Activated T-cell treated with anti-CD3 and anti-CD28 coated beads for 1 hour (primary cell): ENCODE results near the gene TMEM61.
"Not testable (repeated sequence)": the region's sequence is repeated elsewhere in the genome, so short reads cannot be mapped to it uniquely, and the experiment has no call there.

ENCODE experiments used
- DNase-seq: peaks from one replicate; pipeline ENCODE4 v3.0.0-alpha.2; 2020; ENCODE audit warnings: low read depth

Gene TMEM61

DNA sequence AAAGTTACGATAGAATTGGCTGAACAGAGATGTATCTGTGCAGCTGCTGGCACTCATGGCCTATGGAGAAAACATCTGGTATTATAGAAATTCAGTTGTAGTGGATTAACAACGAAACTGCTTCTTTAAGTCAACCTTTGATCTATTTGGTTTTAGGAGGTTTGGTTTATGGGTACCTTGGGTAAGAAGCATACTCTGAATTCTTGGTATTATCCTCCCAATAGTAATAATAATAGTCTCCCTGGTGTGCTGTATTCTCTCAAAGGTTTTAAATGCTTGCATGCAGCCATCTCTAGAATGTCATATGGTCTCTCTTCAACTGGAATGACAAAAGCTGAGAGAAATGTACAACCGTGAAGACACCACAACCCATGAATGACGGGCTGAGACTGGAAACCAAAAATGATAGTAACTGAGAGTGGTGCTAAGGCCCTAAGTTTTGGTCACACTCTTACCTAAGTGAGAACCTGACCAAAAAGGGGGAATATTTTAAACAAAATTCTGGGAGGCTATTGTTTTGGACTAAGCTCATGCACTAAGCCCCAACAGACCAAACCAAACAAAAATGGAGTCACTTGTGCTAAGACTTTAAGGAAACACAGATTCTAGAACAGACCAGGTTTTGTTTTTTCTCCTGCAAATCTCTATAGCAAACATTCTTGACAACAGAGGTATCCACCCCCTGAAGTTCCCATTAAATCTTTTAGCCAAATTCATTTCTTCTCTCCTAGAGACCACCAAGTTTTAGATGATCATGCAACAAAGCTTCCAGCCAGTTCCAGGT is 17.6 kb upstream of the TMEM61 start:
- DNase-seq = no peak

DNA sequence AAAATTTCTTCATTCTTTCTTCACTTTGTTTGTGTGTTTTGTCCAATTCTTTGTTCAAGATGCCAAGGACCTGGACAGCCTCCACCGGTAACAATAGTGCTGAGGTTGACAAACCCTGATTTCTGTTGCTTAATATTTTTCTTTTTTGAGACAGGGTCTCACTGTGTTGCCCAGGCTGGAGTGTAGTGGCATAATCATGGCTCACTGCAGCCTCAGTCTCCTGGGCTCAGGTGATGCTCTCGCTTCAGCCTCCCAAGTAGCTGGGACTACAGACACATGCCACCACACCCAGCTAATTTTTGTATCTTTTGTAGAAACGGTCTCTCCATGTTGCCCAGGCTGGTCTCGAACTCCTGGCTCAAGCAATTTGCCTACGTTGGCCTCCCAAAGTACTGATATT is 16.6 kb upstream of the TMEM61 start:
- not testable (repeated sequence) for DNase-seq

DNA sequence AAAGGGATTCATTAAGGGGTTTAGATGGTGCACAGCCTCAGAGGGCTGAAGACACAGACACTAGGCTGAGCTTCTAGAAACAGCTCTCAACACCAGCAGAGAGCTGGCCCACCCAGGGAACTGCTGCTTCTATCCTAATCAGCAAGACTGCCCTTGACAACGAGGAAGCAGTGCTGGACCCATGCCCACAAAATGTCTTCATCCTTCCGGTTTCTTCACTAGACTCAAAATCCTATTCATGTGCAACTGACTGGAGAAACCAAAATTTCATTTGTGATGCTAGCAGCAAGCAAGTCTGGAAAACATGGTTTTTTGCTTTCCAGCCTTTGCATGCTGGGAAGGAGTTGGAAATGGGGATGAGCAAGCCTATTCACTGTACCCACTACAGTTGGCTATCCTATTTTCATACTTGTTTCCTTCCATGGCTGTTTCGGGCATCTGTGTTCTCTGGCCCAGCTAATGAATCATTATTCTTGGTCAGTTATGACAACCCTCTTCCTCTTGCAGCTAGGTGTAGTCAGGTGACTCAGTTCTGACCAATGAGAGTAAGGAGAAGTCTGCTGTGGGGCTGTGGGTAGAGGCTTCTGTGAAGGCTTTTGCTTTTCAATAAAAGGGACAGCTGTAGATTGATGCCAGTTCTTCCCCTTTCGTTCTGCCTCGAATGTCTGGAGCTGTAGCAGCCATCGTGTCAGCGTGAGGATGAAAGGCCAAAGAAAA is 14.6 kb upstream of the TMEM61 start:
- DNase-seq = no peak

DNA sequence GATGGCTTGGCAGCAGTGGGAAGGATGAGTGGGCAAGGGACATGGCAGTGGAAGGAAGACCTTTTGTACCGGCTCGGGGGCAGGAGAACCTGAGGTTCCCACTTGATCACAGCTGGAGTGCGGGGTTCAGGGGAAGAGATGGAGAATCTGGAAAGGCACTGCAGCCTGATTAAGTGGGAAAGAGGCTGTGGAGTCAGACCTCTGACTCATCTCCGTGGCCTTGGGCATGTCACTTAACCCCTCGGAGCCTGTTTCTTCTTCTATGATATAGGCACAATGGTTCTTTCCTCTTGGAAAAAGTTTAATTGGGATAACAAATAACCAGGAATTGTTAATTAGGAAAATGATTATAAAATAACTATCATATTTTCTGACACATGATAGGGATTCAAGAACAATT is 13.1 kb upstream of the TMEM61 start:
- no peak for DNase-seq

- DNase-seq = no peak
Observed at GRCh38 chr1:54968551-54968950, 11.9 kb upstream of the TMEM61 start.

DNA sequence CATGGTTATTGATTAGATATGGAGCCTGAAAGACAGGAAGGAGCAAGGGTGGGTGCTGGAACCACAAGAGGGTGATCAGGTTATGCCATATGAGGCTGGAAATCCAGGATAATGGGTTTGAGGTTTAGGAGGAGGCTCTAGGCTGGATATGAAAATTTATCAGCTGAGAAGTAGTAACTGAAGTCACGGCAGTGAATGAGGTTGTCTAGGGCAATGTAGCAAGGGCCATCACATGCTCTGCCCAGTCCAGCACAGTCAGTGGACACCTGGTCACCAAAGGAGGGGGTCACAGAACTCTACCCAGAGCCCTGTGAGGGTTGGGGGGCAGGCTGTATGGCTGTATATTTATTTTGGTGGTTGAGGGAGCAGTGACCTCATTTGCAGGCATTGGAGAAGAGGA is 10.5 kb upstream of the TMEM61 start:
- DNase-seq = no peak

- DNase-seq = no peak
Observed at GRCh38 chr1:54970901-54971300, 9.5 kb upstream of the TMEM61 start.

DNA sequence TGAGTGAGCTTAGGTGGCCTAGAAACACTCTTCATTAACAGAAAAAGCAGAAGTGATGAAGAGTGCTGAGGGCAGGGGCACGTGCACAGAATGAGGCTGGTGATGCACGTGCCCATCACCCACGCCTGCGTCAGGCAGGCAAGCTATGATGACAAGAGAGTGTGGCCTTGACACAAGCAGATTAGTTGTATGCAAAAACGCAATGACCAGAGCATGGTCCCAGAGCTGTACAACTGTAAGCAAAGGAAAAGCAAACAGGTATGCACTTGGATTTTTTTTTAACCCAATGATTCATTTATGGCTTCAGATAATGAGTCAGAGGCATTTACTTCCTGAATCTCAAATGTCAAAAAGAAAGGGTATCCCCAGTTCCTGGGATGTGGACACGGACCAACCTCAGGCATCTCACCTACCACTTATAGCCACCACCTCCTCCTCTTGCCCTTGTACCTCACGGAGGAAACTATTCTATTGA is 9.1 kb upstream of the TMEM61 start:
- no peak for DNase-seq

DNA sequence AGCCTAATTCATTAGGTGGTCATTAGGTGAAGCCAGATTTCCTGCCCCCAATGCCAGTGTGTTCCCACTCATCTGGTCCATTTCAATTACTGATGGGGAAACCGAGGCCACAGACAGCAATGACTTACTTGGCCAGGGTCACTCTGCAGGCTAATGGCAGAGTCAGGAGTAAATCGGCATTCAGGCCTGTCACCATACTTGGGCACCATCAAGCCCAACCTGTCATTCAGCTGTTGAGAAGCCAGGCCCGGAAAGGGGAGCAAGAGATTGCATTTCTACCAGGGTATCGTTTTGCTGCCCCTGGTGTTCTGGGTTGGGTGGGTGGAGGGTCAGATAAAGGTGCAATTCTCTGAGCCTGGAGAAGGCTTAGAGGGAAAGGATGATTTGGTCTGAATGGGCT is 8.0 kb upstream of the TMEM61 start:
- DNase-seq = no peak

- no peak for DNase-seq
Observed at GRCh38 chr1:54973205-54973921, 7.1 kb upstream of the TMEM61 start.

GRCh38 chr1:54975356-54976108 is 4.9 kb upstream of the TMEM61 start:
- no peak for DNase-seq

GRCh38 chr1:54976747-54977146 is 3.7 kb upstream of the TMEM61 start:
- no peak for DNase-seq

- no peak for DNase-seq
Observed at GRCh38 chr1:54977533-54978297, 2.7 kb upstream of the TMEM61 start.

DNA sequence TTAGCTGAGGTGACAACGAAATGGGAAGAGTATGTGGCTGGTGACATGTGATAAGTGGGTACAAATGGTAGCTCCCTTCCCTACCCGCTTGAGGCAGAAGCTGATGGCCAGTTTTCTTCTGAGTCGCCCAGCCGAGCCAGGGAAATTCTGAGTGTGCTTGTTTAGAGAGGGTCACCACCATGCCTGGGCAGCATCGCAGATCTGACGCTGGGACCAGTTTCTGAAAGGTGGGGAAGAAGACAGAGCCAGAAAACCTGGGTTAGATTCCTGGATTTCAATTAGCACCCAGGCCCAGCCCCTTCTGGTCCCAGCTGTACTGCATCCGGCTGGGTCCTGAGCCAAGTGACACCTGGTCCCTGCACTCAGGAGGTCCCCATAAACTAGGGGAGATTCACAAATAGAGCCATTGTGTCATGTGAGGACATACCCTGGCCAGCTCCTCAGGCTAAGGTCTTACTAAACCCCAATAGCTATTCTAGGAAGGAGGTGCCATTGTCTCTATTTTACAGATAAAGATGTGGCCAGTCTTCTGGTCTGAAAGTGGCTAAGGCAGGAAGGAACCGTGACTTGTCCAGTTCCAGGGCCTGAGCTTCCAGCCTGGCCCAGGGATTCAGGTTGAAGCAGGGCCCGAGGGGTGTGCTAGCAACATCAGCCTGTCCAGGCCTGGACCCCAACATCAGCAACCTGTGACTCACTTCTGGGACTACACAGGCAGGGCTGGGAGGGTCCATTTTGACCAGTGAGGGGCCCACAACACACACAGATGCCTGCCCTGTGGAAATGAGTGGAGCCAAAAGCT is 1.7 kb upstream of the TMEM61 start:
- DNase-seq = no peak

DNA sequence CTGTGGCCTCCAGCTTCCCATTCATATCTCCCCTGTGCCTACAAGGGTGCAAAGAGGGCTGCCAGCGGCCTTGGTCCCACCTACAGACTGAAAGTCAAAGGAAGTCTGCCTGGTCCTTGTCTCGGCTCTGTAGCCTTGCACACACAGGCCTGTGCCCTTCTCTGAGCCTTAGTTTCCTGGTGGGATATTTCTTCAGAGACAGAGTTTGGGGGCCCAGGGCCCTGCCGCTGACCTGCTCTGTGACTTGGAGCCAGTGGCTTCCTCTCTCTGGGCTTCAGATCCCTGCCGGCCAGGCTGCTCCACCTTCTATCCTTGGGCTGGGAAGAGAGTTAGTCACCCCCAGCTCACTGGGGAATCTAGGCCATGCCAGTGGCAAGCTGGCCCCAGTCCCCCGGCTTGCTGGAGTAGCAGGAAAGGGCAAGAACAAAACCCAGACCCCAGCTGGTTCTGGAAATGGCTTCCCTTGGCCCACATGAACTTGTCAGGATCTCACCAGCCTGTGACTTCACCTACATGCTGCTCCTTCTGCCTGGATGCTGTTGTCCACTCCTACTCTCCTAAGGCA is 1.0 kb upstream of the TMEM61 start:
- no peak for DNase-seq

DNA sequence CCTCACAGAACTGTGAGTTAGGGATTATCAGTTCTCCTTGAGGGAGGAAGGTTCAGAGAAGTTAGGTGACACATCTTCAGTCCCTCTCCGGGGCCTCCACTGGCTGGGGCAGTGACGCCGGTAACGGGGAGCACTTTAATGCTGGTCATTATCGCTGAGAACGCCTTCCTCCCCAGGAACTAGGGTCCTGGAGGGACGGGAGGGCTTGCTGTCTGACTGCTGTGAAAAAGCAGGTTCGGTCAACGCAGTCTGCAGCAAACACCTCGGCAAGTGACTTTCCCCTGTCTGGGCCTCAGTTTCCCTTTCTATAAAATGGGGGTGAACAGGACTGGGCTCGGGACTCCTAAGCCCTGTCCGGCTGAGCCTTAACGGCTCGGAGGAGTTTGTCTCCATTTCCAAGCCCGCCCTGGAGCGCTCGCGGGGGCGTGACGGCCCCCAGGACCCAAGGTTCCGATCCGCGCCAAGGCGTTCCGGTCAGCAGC is 341 bp upstream of the TMEM61 start:
- no peak for DNase-seq

DNA sequence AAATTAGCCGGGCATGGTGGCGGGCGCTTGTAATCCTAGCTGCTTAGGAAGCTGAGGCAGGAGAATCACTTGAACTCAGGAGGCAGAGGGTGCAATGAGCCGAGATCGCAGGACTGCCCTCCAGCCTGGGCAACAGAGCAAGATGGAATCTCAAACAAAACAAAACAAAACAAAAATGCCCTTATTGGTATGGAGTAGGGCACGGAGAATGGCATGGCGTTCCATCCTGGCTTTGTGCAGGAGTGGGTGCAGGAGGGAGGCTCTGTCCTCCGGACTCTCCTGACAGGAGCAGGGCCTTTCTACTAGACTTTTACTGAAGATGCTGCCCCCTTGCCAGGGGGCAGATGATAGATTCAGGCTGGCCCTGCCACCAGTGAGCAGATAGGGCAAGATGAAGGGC is 1.0 kb downstream of the TMEM61 start:
- no peak for DNase-seq

- no peak for DNase-seq
Observed at GRCh38 chr1:54982739-54983138, 2.3 kb downstream of the TMEM61 start.

DNA sequence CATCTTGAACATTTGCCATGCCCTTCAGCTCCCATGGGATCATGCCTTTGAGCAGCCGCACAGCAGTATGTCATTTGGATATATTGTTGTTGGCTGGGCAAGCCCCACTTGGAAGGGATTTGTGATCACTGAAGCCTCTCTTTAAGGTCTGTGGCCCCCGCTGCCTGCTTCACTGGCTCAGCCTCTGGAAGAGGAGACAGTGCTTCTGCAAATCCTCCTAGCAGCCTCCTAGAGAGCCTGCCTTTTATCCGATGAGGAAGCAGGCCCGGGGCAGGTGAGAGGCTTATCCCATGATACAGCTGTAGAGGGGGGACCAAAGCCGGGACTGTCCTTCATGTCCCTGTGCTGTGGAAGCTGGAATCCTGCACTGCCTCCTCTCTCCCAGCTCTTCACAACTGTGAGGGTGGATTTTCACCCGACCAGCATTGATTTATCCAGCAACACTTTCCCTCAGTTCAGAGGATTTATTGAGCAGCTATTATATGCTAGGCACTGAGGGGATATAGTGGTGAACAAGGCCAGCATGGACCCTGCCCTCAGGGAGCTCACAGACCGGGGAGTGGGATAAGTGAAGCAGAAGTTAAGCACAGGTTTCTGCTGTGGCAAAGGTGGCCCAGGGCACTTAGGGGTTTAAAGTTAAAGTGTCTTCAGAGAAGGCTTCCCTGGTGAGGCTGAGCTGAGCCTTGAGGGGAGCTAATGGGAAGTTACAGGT is 3.9 kb downstream of the TMEM61 start:
- DNase-seq = no peak
